H1 (cell line): ENCODE data around the gene OXNAD1.

Experiments used
- JUND ChIP-seq: IDR thresholded peaks from 2 replicates; pipeline ENCODE4 v1.6.1; 2011; ENCODE audit warnings: mild to moderate bottlenecking, improper control_type of control experiment, low read length
- NRF1 ChIP-seq: IDR thresholded peaks from 2 replicates; pipeline ENCODE4 v1.6.1; 2011; ENCODE audit warnings: mild to moderate bottlenecking, low read depth, low read length, improper control_type of control experiment
- POLR2A ChIP-seq, 2 experiments: IDR thresholded peaks; 1 replicate in 1 of 2; 2 replicates in 1 of 2; pipeline ENCODE4 v1.6.1; 2011; ENCODE audit warnings: low read depth in 2 of 2, low read length in 2 of 2, mild to moderate bottlenecking in 2 of 2; ENCODE audit errors: control extremely low read depth in 1 of 2
- SIRT6 ChIP-seq: IDR thresholded peaks from one replicate; pipeline ENCODE4 v1.7.1; 2012; ENCODE audit warnings: low read length, inconsistent platforms
- TF ChIP-seq, protein P1 (sequence below), 3 experiments: IDR thresholded peaks; 1 replicate in 2 of 3; 2 replicates in 1 of 3; pipeline versions ENCODE4 v1.5.1 to v1.6.1; 2011; ENCODE audit warnings: low read length in 3 of 3, mild to moderate bottlenecking in 3 of 3, inconsistent platforms in 2 of 3, low read depth in 1 of 3, moderate library complexity in 1 of 3; ENCODE audit not compliant: insufficient read depth in 1 of 3; ENCODE audit errors: control extremely low read depth in 1 of 3

DNA sequence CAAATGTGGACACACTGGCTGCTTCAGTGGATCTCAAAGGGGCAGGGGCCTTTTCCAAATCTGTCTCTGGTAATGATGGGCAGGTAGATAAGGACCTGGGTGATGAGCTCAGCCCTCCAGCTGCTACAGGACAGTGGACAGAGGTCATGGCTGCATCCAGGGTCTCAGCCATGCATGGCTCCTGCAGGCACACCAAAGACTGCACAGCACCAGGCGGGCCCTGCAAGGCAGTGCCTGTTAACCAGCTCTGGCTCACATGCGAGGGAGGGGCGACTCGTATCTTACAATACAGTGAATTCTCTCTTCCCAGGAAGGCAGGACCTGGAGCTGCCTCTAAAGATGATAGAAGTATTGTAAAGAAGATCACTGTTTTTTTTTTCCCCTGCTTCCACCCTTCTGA lies 58.7 kb downstream of the OXNAD1 start:
- TF ChIP-seq NRF1 (no peak), POLR2A (IDR thresholded peaks at IDR 0.05; ENCODE audit: control extremely low read depth in 1 of 2, low read depth in 2 of 2, low read length in 2 of 2) (no peak), SIRT6 (no peak), JUND (no peak)
- TF ChIP-seq, protein P1, sequence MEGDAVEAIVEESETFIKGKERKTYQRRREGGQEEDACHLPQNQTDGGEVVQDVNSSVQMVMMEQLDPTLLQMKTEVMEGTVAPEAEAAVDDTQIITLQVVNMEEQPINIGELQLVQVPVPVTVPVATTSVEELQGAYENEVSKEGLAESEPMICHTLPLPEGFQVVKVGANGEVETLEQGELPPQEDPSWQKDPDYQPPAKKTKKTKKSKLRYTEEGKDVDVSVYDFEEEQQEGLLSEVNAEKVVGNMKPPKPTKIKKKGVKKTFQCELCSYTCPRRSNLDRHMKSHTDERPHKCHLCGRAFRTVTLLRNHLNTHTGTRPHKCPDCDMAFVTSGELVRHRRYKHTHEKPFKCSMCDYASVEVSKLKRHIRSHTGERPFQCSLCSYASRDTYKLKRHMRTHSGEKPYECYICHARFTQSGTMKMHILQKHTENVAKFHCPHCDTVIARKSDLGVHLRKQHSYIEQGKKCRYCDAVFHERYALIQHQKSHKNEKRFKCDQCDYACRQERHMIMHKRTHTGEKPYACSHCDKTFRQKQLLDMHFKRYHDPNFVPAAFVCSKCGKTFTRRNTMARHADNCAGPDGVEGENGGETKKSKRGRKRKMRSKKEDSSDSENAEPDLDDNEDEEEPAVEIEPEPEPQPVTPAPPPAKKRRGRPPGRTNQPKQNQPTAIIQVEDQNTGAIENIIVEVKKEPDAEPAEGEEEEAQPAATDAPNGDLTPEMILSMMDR (IDR thresholded peaks at IDR 0.05; ENCODE audit: control extremely low read depth in 1 of 3, insufficient read depth in 1 of 3, low read depth in 1 of 3, low read length in 3 of 3) = no peak
